H9 (cell line): ENCODE data around the gene C1orf226. TPM values are rescaled to one million over a fixed set of nuclear protein-coding genes. Genes with fewer than 3 reads are reported as not detected.

Source experiments
- DNase-seq: peaks from one replicate; pipeline ENCODE4 v3.0.0-alpha.2; 2017
- H2AFZ ChIP-seq: one replicate; pipeline ENCODE4 v1.6.1; 2013; ENCODE audit warnings: mild to moderate bottlenecking, low read length, control low read depth, moderate library complexity
- H2AK5ac ChIP-seq: 2 replicates; pipeline ENCODE4 v1.6.1; 2013; ENCODE audit warnings: low read length, control low read depth, mixed read lengths; ENCODE audit not compliant: insufficient read length
- H2BK120ac ChIP-seq: one replicate; pipeline ENCODE4 v1.6.1; 2013; ENCODE audit warnings: low read depth, mild to moderate bottlenecking, low read length, control low read depth, inconsistent platforms; ENCODE audit not compliant: poor library complexity, severe bottlenecking
- H2BK12ac ChIP-seq: 2 replicates; pipeline ENCODE4 v1.6.1; 2013; ENCODE audit warnings: low read length, control low read depth, mixed read lengths, low read depth; ENCODE audit not compliant: insufficient read length
- H2BK15ac ChIP-seq: 2 replicates; pipeline ENCODE4 v1.6.1; 2013; ENCODE audit warnings: low read depth, low read length, control low read depth
- H2BK20ac ChIP-seq: one replicate; pipeline ENCODE4 v1.6.1; 2013; ENCODE audit warnings: low read depth, mild to moderate bottlenecking, low read length, control low read depth, inconsistent platforms; ENCODE audit not compliant: poor library complexity, severe bottlenecking
- H2BK5ac ChIP-seq: 2 replicates; pipeline ENCODE4 v1.6.1; 2013; ENCODE audit warnings: low read length, control low read depth, mixed read lengths; ENCODE audit not compliant: insufficient read length
- H3K14ac ChIP-seq: 2 replicates; pipeline ENCODE4 v1.6.1; 2013; ENCODE audit warnings: low read length, control low read depth; ENCODE audit not compliant: insufficient read depth
- H3K18ac ChIP-seq: 2 replicates; pipeline ENCODE4 v1.6.1; 2013; ENCODE audit warnings: low read depth, mild to moderate bottlenecking, mixed read lengths, low read length, control low read depth; ENCODE audit not compliant: insufficient read length
- H3K23ac ChIP-seq: 2 replicates; pipeline ENCODE4 v1.6.1; 2013; ENCODE audit warnings: low read length, control low read depth, mixed read lengths, low read depth; ENCODE audit not compliant: insufficient read length
- H3K23me2 ChIP-seq: 2 replicates; pipeline ENCODE4 v1.6.1; 2013; ENCODE audit warnings: low read depth, mild to moderate bottlenecking, mixed read lengths, low read length, control low read depth; ENCODE audit not compliant: insufficient read length, poor library complexity, severe bottlenecking
- H3K27ac ChIP-seq: 2 replicates; pipeline ENCODE4 v1.5.1; 2013; ENCODE audit warnings: low read length, control low read depth, mixed read lengths, low read depth; ENCODE audit not compliant: insufficient read length
- H3K27me3 ChIP-seq: 2 replicates; pipeline ENCODE4 v1.6.1; 2013; ENCODE audit warnings: low read length, control low read depth, inconsistent platforms; ENCODE audit not compliant: insufficient read depth
- H3K4ac ChIP-seq: 2 replicates; pipeline ENCODE4 v1.6.1; 2013; ENCODE audit warnings: low read depth, mild to moderate bottlenecking, control low read depth, inconsistent platforms, low read length, moderate library complexity
- H3K4me1 ChIP-seq: 2 replicates; pipeline ENCODE4 v1.6.1; 2013; ENCODE audit warnings: low read length, control low read depth, inconsistent platforms; ENCODE audit not compliant: insufficient read depth
- H3K4me2 ChIP-seq: 2 replicates; pipeline ENCODE4 v1.6.1; 2013; ENCODE audit warnings: low read length, control low read depth, mixed read lengths; ENCODE audit not compliant: insufficient read length, insufficient read depth
- H3K56ac ChIP-seq: 2 replicates; pipeline ENCODE4 v1.6.1; 2013; ENCODE audit warnings: low read depth, mild to moderate bottlenecking, mixed read lengths, low read length, control low read depth; ENCODE audit not compliant: insufficient read length
- H3K79me1 ChIP-seq: 2 replicates; pipeline ENCODE4 v1.6.1; 2013; ENCODE audit warnings: low read depth, mild to moderate bottlenecking, moderate library complexity, low read length, control low read depth, inconsistent platforms; ENCODE audit not compliant: insufficient read depth, poor library complexity, severe bottlenecking
- H3K79me2 ChIP-seq: 2 replicates; pipeline ENCODE4 v1.6.1; 2013; ENCODE audit warnings: low read length, control low read depth, inconsistent platforms; ENCODE audit not compliant: insufficient read depth
- H3K9ac ChIP-seq: 2 replicates; pipeline ENCODE4 v1.6.1; 2013; ENCODE audit warnings: low read length, control low read depth, mixed read lengths; ENCODE audit not compliant: insufficient read length; ENCODE audit errors: extremely low read depth
- H3K9me3 ChIP-seq: one replicate; pipeline ENCODE4 v1.6.1; 2013; ENCODE audit warnings: low read depth, low read length, inconsistent platforms; ENCODE audit not compliant: control insufficient read depth
- H3T11ph ChIP-seq: one replicate; pipeline ENCODE4 v1.6.1; 2013; ENCODE audit warnings: mild to moderate bottlenecking, low read length, control low read depth, inconsistent platforms
- H4K20me1 ChIP-seq: one replicate; pipeline ENCODE4 v1.6.1; 2013; ENCODE audit not compliant: control insufficient read depth, insufficient read length, insufficient read depth
- H4K5ac ChIP-seq: 2 replicates; pipeline ENCODE4 v1.6.1; 2013; ENCODE audit warnings: low read depth, mild to moderate bottlenecking, mixed read lengths, low read length, control low read depth; ENCODE audit not compliant: insufficient read length
- H4K8ac ChIP-seq: replicated peaks from 2 replicates; pipeline ENCODE4 v1.6.1; 2013; ENCODE audit warnings: low read length, control low read depth, mixed read lengths, low read depth; ENCODE audit not compliant: insufficient read length
- H4K91ac ChIP-seq: 2 replicates; pipeline ENCODE4 v1.6.1; 2013; ENCODE audit warnings: low read depth, mild to moderate bottlenecking, moderate library complexity, mixed read lengths, low read length, control low read depth; ENCODE audit not compliant: insufficient read length
- H3K27ac Mint-ChIP-seq, 3 experiments: 2 replicates in 2 of 3; 3 replicates in 1 of 3; pipeline ENCODE4 v1.8.0; 2020 to 2021; ENCODE audit warnings: mixed read lengths in 3 of 3, mild to moderate bottlenecking in 1 of 3, moderate library complexity in 1 of 3
- H3K27me3 Mint-ChIP-seq: 2 replicates; pipeline ENCODE4 v1.8.0; 2021; ENCODE audit warnings: low read depth, mild to moderate bottlenecking, moderate library complexity, mixed read lengths
- H3K36me3 Mint-ChIP-seq, 3 experiments: 2 replicates in 2 of 3; 3 replicates in 1 of 3; pipeline ENCODE4 v1.8.0; 2020 to 2021; ENCODE audit warnings: low read depth in 3 of 3, mixed read lengths in 3 of 3; ENCODE audit not compliant: insufficient read depth in 1 of 3
- H3K4me1 Mint-ChIP-seq, 2 experiments: 2 replicates each; pipeline ENCODE4 v1.8.0; 2020; ENCODE audit warnings: mixed read lengths in 2 of 2
- H3K4me3 Mint-ChIP-seq, 2 experiments: 2 replicates in 1 of 2; 3 replicates in 1 of 2; pipeline ENCODE4 v1.8.0; 2020 to 2021; ENCODE audit warnings: mild to moderate bottlenecking in 2 of 2, mixed read lengths in 2 of 2, moderate library complexity in 1 of 2
- H3K9me3 Mint-ChIP-seq, 2 experiments: 2 replicates in 1 of 2; 3 replicates in 1 of 2; pipeline ENCODE4 v1.8.0; 2020; ENCODE audit warnings: mild to moderate bottlenecking in 2 of 2, mixed read lengths in 2 of 2, moderate library complexity in 1 of 2
- WGBS: extraction: QIAGEN DNeasy Blood & Tissue Kit; methylation state at CpG from one replicate; pipeline ENCODE4 v1.1.7; 2013; ENCODE audit warnings: missing lambda C conversion rate, low lambda C conversion rate, mixed read lengths; ENCODE audit not compliant: insufficient read length; ENCODE audit errors: extremely low coverage; 5-methylcytosine and 5-hydroxymethylcytosine counted together
- total RNA-seq: library from RNA; stranded (reverse); gene quantifications from 2 replicates; pipeline ENCODE4 v1.2.1, GENCODE V29; 2021
- TF ChIP-seq, protein P1 (sequence below): fragments of 200-600 bp; sonication (generic); conservative IDR thresholded peaks from 3 replicates; pipeline ENCODE4 v1.8.0; 2021; ENCODE audit warnings: antibody characterized with exemption, mild to moderate bottlenecking

Gene C1orf226
- total RNA-seq, 1 experiment from 2014 or later, result 11.5 TPM

GRCh38 chr1:162361349-162361748, 20.2 kb upstream of the C1orf226 start:
- H2AFZ ChIP-seq, result no peak overlapping the region
- no CpG with 5 or more reads among the region's 5 CpGs for WGBS

More at GRCh38 chr1:162361349-162361748, 20.2 kb upstream of the C1orf226 start:
- H3K27ac ChIP-seq, result no peak overlapping the region
- H2BK20ac ChIP-seq, result no peak overlapping the region
- peaks cover 3 to 12% (median 6%) of the 10 kb centered on the region in 3 experiments; a peak in 4 of 7 replicates for H3K36me3 Mint-ChIP-seq
- no peak overlapping the region for H3T11ph ChIP-seq
- H4K91ac ChIP-seq, result no peak overlapping the region
- no peaks in the 10 kb centered on the region for H3K9me3 Mint-ChIP-seq
- H3K23ac ChIP-seq, result no peak overlapping the region
- H3K23me2 ChIP-seq, result no peaks in the 10 kb centered on the region
- H3K9me3 ChIP-seq, result no peaks in the 10 kb centered on the region
- no peak overlapping the region for H3K18ac ChIP-seq
- no peak overlapping the region for H3K14ac ChIP-seq
- H4K20me1 ChIP-seq, result no peaks in the 10 kb centered on the region
- no peaks in the 10 kb centered on the region for H3K79me2 ChIP-seq
- H3K56ac ChIP-seq, result no peak overlapping the region
- H2BK120ac ChIP-seq, result no peak overlapping the region
- no peaks in the 10 kb centered on the region for H3K27me3 Mint-ChIP-seq
- no peak overlapping the region for H3K4me3 Mint-ChIP-seq
- no peaks in the 10 kb centered on the region for H3K27me3 ChIP-seq
- no peak overlapping the region for H2BK15ac ChIP-seq
- H3K27ac Mint-ChIP-seq, result no peak overlapping the region
- TF ChIP-seq, protein P1, sequence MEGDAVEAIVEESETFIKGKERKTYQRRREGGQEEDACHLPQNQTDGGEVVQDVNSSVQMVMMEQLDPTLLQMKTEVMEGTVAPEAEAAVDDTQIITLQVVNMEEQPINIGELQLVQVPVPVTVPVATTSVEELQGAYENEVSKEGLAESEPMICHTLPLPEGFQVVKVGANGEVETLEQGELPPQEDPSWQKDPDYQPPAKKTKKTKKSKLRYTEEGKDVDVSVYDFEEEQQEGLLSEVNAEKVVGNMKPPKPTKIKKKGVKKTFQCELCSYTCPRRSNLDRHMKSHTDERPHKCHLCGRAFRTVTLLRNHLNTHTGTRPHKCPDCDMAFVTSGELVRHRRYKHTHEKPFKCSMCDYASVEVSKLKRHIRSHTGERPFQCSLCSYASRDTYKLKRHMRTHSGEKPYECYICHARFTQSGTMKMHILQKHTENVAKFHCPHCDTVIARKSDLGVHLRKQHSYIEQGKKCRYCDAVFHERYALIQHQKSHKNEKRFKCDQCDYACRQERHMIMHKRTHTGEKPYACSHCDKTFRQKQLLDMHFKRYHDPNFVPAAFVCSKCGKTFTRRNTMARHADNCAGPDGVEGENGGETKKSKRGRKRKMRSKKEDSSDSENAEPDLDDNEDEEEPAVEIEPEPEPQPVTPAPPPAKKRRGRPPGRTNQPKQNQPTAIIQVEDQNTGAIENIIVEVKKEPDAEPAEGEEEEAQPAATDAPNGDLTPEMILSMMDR, result no peak
- H3K9ac ChIP-seq, result no peak overlapping the region
- peaks cover 3 to 7% of the 10 kb centered on the region in 2 experiments; a peak in 3 of 4 replicates for H3K4me1 Mint-ChIP-seq
- H3K79me1 ChIP-seq, result no peaks in the 10 kb centered on the region
- no peak overlapping the region for H4K8ac ChIP-seq
- H3K4ac ChIP-seq, result no peak overlapping the region
- H4K5ac ChIP-seq, result no peak overlapping the region
- no peak for DNase-seq
- H2BK5ac ChIP-seq, result no peak overlapping the region
- H2BK12ac ChIP-seq, result no peak overlapping the region
- no peak overlapping the region for H3K4me2 ChIP-seq
- no peaks in the 10 kb centered on the region for H3K4me1 ChIP-seq
- no peak overlapping the region for H2AK5ac ChIP-seq
